Lower leg skin (tissue), 4 donors: ENCODE measurements around the gene KDSR. TPM values are rescaled to one million over a fixed set of nuclear protein-coding genes. Genes with fewer than 3 reads are reported as not detected.
"Not testable (repeated sequence)": the region's sequence is repeated elsewhere in the genome, so short reads cannot be mapped to it uniquely, and the experiment has no call there.

ENCODE experiments used
- DNase-seq, 2 donors: peaks; one replicate each; pipeline ENCODE4 v3.0.0-alpha.2; 2019; ENCODE audit warnings: low spot score in 2 of 2
- H3K4me3 ChIP-seq: fragments of 200-600 bp; sonication (generic); 2 replicates; pipeline ENCODE4 v1.5.1; 2017; ENCODE audit warnings: mild to moderate bottlenecking, low read depth; ENCODE audit not compliant: poor library complexity, severe bottlenecking
- CTCF ChIP-seq, 3 donors: fragments of 450-650 bp; IDR thresholded peaks; one replicate each; pipeline ENCODE4 v1.5.1; 2016; ENCODE audit warnings: antibody characterized with exemption in 3 of 3, mild to moderate bottlenecking in 3 of 3, moderate library complexity in 2 of 3
- POLR2A ChIP-seq, 2 donors: fragments of 450-650 bp; IDR thresholded peaks; one replicate each; pipeline ENCODE4 v1.6.1; 2016 to 2017; ENCODE audit warnings: antibody characterized with exemption in 2 of 2, mild to moderate bottlenecking in 1 of 2, moderate library complexity in 1 of 2
- WGBS, 2 donors: methylation state at CpG; one replicate each; pipeline ENCODE4 v1.1.5; 2018; 5-methylcytosine and 5-hydroxymethylcytosine counted together
- intact Hi-C: fragments of 100-400 bp; cut with DNase I; formaldehyde crosslinking; loops from one replicate; pipeline ENCODE4 v1.15.0; 2023; ENCODE audit warnings: low total_unique reads
- total RNA-seq, 4 donors: library from RNA; depleted of rRNA; stranded (reverse); fragments of >200 nt; gene quantifications; one replicate each; pipeline ENCODE4 v1.1.0, GENCODE V29; 2016

Gene KDSR
- total RNA-seq, 4 donors from 2014 or later = 91.7 to 121 (median 99.3) TPM

GRCh38 chr18:63363951-63364350 is 3.1 kb downstream of the KDSR start:
- no peak for DNase-seq
- intact Hi-C loops = no loop called here
- WGBS, 2 donors = 51 to 68% methylated on average over 2 of the region's 2 CpGs

GRCh38 chr18:63363420-63363819 is 3.6 kb downstream of the KDSR start:
- DNase-seq, H3K4me3 ChIP-seq, intact Hi-C loops: not testable (repeated sequence)
- no CpG with 5 or more reads among the region's 2 CpGs for WGBS, 2 donors

More at GRCh38 chr18:63363951-63364350, 3.1 kb downstream of the KDSR start:
- TF ChIP-seq POLR2A (IDR thresholded peaks at IDR 0.05) (no peak), CTCF (IDR thresholded peaks at IDR 0.05) (no peak)
- H3K4me3 ChIP-seq = no peak overlapping the region

- 53 to 61% methylated on average over 7 of the region's 7 CpGs for WGBS, 2 donors
- no peak overlapping the region for H3K4me3 ChIP-seq
- TF ChIP-seq CTCF (IDR thresholded peaks at IDR 0.05) (no peak), POLR2A (IDR thresholded peaks at IDR 0.05) (no peak)
- intact Hi-C loops = no loop called here
- no peak for DNase-seq
These were observed 10.6 kb downstream of the KDSR start for GRCh38 chr18:63356272-63356896.

GRCh38 chr18:63350230-63350629 is 16.8 kb downstream of the KDSR start:
- intact Hi-C loops = no loop called here
- WGBS, 2 donors = 50% methylated on average over 2 of the region's 2 CpGs
- no peak for DNase-seq
- no peak overlapping the region for H3K4me3 ChIP-seq
- TF ChIP-seq CTCF (IDR thresholded peaks at IDR 0.05) = no peak
- no peak for TF ChIP-seq POLR2A (IDR thresholded peaks at IDR 0.05)

GRCh38 chr18:63348508-63349136 is 18.4 kb downstream of the KDSR start:
- intact Hi-C loops = loop anchor here (10.0 kb wide), 1 partner anchor 76 kb away; the partner anchor contains the start of gene VPS4B
- DNase-seq = no peak
- TF ChIP-seq CTCF (IDR thresholded peaks at IDR 0.05) (no peak), POLR2A (IDR thresholded peaks at IDR 0.05) (no peak)
- 96% methylated on average over 7 of the region's 7 CpGs for WGBS, 2 donors
- no peak overlapping the region for H3K4me3 ChIP-seq

- H3K4me3 ChIP-seq = no peak overlapping the region
- WGBS, 2 donors = 59 to 63% methylated on average over 7 of the region's 7 CpGs
- intact Hi-C loops = loop anchor here (10.0 kb wide), 1 partner anchor 78 kb away; the partner anchor contains the start of gene VPS4B
- DNase-seq = no peak
- no peak for TF ChIP-seq CTCF (IDR thresholded peaks at IDR 0.05)
- no peak for TF ChIP-seq POLR2A (IDR thresholded peaks at IDR 0.05)
These were observed 20.4 kb downstream of the KDSR start for GRCh38 chr18:63346480-63347183.
